GM19025 (cell line): Measurements from ENCODE around the gene EVI5.

Experiments used
- ATAC-seq: cut with Tn5 transposase; IDR thresholded peaks from one replicate; pipeline ENCODE4 v1.9.1; 2021; ENCODE audit warnings: mild to moderate bottlenecking, low read depth, moderate library complexity; ENCODE audit not compliant: unreplicated experiment

The EVI5 gene

DNA sequence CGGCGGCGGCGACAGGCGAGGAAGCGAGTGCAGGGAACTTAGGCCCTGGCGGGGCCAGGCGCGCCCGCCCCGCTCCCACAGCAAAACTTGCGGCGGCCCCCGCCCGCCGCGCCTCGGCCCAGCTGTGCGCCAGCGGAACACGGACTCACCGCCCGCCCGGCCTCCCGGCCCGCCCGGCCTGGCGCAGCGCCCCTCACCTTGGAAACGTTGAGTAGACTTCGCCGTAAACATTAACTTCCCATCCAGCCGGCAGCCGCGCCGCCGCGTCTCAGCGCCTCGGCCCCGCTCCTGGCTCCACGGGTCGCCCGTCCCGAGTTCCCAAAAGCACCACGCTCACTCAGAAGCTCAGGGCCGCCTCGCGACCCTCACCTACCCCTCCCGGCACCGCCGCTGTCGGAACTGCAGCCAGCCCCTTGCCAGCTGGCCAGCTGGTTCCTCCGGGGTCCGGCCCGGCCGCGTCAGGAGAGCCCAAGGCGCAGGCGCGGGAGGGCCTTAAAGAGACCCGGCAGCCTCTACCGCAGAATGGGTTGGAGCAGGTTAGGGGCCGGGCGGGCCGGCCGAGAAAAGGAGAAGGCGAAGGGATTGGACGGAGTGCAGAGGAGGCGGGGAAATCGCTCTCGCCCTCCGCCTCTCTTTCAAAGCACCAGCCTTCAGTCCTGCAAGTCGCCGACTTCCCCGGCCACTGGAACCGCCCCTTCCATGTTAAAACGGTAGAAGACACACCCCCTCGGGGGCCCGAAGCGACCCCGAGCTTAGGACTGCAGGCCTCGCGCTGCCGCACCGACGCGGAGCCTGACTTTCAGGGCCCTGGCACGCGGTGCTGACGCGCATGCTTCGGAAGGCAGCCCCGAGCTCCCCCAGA lies at the start of gene EVI5:
Gene EVI5, minus strand, starts transcription at position 470 of the 862 bp plus-strand sequence. CDS start 48,562 bp downstream, outside the sequence.
- peak; percentile 95 for ATAC-seq

DNA sequence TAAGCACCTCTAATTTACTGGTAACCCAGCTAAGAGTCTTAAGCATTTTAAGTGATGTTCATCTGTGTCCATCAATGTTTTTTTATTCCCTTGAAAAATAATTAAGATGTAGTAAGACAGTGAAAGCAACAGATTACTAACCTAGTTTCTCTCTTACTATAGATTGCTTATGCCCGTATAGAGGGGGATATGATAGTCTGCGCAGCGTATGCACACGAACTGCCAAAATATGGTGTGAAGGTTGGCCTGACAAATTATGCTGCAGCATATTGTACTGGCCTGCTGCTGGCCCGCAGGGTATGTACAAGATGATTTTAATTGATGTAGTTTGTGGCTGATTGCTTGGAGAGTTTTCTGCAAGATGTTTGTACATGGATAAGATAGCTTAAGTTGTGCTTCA lies 49.7 kb upstream of the EVI5 start:
- ATAC-seq: no peak

DNA sequence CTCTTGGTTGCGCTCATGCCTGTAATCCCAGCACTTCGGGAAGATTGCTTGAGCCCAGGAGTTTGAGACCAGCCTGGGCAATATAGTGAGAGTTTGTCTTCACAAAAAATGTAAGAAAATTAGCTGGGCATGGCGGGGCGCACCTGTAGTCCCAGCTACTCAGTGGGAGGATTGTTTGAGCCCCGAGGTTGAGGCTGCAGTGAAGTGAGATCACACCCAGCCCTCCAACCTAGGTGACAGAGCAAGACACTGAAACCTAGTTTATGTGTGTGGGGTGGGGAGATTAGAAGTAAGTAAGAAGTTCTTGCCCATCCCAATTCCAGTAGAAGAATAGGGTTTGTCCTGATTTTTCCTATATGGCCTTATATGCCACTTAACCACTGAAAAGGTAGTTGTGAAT lies 48.9 kb upstream of the EVI5 start:
- ATAC-seq: no peak

DNA sequence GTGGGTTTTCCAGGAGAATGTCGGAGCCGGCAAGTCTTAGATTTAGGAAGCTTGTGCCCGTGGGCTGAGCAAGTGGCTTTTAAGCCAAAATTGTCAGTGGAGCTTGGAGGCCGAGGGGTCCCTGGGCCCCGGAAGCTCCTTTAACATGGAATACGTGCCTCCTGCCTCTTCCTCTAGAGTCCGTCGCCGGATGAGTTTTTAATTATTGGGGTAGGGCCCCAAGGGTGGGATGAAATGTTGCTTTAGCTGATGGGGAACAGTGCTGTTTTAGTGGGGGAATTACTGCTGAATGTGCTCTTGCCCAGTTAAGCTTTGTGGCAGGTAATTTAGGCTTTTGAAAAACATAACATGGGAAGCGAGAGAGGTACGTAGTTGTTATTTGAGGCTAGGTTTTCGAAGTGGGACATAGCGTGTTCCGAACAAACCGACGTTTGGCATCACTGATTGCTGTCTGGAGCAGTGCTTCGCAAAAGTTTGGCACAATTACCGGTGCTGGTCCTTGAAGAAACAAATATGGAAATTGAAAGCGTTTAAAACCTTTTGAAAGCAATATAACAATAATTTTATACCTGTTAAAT lies 47.7 kb upstream of the EVI5 start:
- no peak for ATAC-seq

DNA sequence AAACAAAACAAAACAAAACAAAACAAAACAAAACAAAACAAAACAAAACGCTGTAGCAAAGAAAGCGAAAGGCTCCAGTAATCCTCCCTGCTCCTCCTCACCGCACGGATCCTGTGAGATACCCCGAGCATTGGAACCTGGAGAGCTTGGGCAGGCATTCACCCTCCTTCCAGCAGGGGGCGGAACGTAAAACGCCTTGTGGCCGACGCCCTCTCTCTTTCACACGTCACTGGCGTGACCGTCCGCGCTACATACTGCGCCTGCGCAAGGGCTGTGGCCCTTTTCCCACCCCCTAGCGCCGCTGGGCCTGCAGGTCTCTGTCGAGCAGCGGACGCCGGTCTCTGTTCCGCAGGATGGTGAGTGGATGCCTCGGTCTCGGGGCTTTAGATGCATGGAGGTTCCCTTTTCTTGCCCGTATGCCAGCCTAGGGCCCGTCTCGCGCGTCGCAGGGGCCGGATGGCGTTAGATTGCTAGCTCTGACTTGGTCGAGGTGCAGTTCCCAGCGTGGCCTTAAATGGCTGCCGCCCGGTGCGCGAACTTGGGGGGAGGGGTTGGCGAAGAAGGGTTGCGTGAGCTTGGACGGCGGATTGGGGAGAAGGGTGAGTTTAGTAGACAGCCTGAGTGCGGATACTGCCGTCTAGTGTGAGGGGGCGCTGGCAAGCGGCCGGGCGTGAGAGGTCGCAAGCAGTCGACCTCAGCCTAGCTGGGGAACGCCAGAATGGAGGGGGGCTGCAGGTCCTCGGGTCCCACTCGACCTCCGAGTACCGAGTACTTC lies 47.0 kb upstream of the EVI5 start, which contains the start of gene RPL5:
Gene RPL5, plus strand, starts transcription at position 279 of the 775 bp plus-strand sequence. Its CDS starts 75 bp downstream, at position 354.
- peak; percentile 97 for ATAC-seq

DNA sequence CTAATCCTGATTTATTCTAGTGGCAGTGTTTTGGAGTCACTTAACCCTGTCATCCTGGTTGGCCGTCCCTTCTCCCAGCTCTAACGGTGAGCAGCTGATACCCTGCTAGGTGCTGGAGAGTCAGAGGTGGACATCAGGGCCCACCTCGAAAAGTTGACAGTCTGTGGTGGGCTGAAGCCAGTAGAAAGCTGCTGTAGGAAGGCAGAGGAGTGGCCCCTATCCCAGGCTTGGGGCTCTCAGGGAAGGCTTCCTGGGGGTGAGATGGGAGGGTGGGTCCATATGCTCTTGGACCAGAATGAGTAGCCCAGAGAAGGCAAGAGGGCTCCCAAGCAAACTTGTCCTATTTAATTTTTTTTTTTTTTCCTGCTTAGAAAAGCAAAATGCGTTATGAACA lies 46.5 kb upstream of the EVI5 start:
- no peak for ATAC-seq

DNA sequence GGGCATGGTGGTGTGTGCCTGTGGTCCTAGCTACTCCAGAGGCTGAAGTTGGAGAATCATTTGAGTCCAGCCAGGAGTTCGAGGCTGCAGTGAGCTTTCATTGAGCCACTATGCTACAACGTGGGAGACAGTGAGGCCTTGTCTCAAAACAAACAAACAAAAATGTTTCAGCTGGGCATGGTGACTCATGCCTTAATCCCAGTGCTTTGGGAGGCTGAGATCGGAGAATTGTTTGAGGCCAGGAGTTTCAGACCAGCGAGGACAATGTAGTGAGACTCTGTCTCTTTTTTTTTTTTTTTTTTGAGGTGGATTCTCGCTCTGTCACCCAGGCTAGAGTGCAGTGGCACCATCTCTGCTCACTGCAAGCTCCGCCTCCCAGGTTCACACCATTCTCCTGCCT lies 41.9 kb upstream of the EVI5 start:
- no peak for ATAC-seq

DNA sequence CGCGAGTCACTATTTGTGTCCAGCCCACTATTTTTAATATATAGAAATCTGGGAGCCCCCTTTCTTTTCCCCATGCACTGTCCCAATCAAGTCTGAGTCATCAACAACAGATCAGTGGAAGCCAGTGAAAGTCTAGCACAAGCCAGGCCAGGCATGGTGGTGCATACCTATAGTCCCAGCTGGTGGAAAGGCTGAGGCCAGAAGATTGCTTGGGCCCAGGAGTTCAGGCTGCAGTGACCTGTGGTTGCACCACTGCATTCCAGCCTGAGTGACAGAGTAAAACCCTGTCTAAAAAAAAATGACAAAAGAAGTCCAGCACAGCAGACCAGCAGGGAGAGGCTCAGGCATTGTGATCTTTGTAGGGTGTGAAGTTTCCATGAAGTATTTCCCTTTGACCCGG lies 38.0 kb upstream of the EVI5 start:
- ATAC-seq: no peak

DNA sequence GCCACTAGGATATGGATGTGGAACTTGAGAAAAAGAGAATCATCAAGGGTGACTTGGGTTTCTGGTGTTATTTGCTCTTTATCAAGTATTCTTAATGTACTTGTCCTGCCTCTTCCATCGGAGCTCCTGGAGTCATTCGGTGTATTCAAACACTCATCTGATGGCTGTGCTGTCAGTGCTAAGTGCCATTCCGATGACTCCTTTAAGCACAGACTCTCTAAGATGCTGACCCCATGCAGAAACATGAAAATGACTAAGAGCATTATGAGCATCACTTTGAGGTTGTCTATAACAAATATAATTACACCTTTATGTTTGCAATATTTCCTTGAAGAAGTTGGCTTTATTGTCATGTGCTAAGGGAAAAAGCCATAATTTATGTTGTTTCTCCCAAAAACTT lies 35.6 kb upstream of the EVI5 start:
- ATAC-seq: no peak

DNA sequence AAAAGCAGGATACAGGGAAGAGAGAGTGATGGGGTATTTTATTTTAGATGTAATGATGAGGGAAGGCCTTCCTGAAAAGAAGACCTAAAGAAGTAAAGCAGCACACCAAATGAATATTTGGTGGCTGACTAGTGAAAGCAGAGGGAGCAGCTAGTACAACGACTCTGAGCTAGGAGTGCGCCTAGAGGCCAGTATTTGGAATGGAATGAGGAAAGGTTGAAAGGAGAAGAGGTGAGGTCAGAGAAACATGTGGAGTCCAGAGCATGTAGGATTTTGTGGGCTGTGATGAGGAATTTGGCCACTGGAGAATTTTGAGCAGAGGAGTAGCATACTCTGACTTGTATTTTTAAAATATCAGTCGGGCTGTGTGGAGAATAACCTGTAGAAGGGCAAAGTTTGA lies 35.1 kb upstream of the EVI5 start:
- no peak for ATAC-seq

DNA sequence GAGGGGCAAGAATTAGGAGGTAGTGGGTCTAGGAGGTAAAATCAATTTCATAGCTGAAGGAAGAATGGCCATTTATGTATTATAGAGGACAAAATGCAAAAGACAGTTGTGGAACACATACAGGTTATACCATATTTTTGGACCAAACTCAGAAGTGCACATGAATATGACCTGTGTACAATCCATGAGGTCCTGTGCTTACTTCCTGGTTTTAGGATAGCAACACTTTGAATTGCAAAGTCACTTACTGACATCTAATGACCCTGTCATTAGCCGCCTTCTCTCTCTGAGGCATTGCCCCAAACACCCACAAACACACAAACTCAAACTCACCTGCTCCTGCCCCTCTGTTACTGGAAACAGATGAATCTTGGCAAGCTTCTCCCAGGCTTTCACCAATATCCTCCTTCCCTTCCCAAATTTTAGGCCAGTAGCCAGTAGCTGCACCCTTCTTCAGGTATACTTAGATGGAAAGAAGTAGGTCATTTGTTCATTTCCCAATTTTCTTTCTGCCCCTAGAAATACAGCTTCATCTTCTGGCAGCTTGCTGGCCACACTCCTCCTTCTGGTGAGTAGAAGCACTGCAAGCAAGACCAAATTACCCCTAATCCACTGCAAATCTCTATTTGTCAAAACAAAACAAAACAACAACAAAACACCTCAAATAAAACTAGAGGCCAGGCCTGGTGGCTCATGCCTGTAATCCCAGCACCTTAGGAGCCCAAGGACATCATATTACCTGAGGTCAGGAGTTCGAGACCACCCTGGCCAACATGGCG lies 33.3 kb upstream of the EVI5 start:
- ATAC-seq: no peak

DNA sequence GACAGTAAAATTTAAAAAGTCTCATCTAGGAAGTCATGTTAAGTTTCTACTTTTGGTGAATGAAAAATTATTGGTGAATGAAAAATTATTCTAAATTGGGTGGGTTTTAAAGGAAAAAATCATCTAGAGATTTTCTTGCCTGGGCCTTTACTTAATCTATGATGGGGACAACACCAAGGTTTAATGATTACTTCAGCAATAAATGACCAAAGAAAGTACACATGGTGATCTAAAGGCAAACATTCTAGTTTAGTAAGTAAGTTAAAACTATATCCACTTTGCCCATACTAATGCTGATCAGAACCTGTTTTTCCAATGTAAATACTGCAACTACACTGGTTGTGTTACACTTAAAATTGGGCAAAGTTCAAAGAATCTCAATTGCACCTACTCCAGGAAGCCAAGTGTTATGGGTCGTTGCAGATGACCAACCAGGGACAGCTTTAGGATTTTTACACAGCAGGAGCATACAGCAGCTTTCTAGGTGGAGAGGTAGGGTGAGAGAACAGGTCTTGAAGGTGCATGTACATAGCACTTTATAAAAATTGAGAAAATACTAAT lies 32.3 kb upstream of the EVI5 start:
- no peak for ATAC-seq

DNA sequence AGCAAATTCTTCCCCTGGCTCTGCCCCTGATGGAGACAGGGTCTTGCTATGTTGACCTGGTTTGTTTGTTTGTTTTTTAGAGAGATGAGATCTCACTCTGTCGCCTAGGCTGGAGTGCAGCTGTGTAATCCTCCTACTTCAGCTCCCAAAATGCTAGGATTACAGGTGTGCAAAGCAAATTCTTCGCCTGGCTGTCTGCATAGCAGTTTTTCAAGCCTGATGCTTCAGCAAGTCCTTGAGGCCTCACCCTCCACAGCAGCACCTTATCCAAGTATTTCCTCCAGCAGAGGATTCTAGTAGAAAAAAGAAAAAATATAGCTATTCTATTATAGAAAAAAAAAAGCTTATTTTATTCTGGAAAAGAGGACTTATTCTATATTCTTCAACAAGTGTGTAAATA lies 31.8 kb upstream of the EVI5 start:
- ATAC-seq: no peak

DNA sequence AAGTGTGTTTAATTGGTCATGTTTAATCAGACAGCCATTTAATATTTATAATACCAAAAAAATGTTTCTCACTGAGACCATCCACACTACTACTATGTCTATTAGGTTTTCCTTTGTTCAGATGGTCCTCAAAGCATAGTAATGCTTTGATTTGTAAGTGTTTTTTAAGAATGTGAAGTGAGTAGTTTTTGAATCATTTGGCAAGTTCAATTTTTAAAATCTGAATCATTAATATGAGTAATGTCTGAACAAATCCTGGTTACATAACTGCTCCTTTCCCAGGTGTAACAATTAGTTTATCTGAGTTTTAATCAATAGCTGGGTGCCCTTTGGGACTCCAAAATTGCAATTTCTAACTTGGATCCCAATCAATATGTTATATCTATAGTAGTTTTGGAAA lies 23.5 kb upstream of the EVI5 start:
- no peak for ATAC-seq

DNA sequence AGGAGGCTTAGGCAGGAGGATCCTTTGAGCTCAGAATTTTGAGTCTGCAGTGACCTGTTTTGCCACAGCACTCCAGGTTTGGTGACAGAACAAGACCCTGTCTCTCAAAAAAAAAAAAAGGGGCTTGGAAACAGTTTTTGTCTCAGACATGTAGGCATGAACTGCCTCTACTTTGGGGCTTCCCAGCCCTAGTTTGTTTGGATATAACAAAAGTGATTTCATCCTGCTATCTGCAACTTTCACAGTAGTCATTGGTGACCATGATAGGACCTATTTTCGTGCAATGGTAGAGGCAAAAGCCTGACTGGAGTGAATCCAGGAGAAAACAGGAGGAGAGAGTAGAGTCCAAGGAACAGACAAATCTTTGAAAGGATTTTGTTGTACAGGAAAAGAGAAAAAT lies 20.3 kb upstream of the EVI5 start:
- no peak for ATAC-seq

DNA sequence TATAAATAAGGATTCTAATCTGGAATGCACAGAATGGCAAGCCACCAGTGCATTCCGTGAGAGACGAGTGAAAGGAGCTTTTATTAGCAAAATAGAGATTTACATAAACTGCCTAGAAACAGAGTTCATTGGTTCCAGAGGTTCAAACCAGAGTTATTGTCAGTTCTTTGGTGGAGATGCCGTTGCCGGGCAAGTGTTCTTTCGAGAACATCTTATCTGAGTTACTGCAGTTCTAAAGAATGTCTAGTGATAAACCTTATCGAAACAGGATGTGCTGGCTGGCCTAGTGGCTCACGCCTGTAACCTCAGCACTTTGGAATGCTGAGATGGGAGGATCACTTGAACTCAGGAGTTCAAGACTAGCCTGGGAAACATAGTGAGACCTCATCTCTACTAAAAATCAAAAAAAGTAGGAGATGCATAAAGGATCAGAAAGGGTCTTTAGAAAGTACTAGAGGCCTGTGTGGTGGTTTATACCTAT lies 19.9 kb upstream of the EVI5 start:
- no peak for ATAC-seq

DNA sequence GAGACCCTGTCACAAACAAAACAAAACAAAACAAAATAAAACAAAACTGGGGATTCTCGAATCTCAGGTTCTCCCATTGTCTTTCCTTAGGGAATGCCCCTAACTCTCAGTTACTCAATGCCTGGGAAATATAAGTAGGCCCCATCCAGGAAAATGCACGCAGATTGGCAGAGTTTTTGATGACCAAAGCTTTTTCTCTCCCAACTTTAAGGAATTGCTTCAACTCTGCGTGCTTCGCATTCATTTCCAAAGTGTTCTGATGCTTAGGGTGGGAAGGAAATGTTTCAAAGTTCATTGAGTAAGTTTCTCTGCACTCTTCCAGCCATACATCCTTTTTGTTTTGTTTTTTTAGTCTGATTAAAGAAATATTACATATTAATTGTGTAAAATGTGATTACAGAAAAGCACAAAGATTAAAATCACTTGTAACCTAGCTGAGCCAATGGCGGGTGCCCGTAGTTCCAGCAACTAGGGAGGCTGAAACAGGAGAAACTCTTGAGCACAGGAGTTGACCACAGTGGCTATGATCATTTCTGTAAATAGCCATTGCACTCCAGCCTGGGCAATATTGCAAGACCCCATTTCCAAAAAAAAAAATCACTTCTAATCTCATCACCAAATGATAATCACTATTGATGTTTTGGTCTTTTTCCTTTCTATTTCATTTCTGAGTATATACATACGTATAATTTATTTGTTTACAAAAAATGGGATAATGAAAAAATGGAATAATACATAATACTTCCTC lies 18.4 kb upstream of the EVI5 start:
- no peak for ATAC-seq

DNA sequence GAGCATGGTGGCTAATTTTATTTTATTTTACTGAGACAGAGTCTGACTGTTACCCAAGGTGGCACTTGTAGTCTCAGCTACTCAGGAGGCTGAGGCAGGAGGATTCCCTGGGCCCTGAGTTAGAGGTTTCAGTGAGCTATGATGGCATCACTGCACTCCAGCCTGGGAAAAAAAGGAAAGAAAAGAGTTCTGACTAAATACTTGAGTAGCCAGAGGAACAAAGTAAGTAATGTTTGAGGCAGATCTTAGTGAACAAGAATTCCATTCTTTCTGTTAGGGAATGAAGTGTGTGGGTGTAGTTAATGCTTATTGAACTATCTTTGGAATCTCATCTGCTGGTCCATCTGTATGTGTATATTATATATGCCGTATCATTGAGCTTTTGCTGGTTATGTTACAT lies 13.1 kb upstream of the EVI5 start:
- no peak for ATAC-seq

DNA sequence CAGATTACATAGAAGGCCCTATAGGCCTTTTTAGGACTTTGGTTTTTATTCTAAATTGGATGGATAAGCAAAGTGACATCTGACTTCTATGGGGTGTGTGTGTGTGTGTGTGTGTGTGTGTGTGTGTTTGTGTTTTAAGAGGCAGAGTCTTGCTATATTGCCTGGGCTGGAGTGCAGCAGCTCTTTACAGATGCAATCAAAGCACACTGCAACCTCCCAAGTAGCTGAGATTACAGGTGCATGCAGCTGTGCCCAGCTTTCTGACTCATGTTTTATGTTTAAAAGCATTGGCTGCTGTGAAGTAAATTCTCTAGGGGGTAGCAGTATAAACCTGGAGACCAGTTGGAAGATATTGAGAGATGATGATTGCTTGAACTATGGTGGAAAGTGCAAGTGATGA lies 12.4 kb upstream of the EVI5 start:
- ATAC-seq: no peak
